Measurements from ENCODE around the gene GPR176.

The GPR176 gene

GRCh38 chr15:39919748-39920509 lies at the start of gene GPR176:
TSS of gene GPR176 (minus strand) at chr15:39920266. CDS start at chr15:39920026, 240 bp downstream.
- no peak for DNase-seq

- no peak for DNase-seq
Measured at GRCh38 chr15:39969002-39969394, 48.9 kb upstream of the GPR176 start.

- no peak for DNase-seq
Measured at GRCh38 chr15:39968273-39969001, 48.4 kb upstream of the GPR176 start.

- DNase-seq, result no peak
Measured at GRCh38 chr15:39966521-39966920, 46.5 kb upstream of the GPR176 start.

- no peak for DNase-seq
Measured at GRCh38 chr15:39963786-39964185, 43.7 kb upstream of the GPR176 start.

- DNase-seq, result no peak
Measured at GRCh38 chr15:39961051-39961450, 41.0 kb upstream of the GPR176 start.

GRCh38 chr15:39960411-39960810 lies 40.3 kb upstream of the GPR176 start:
- no peak for DNase-seq

- DNase-seq, result no peak
Measured at GRCh38 chr15:39959411-39959810, 39.3 kb upstream of the GPR176 start.

GRCh38 chr15:39957481-39957880 lies 37.4 kb upstream of the GPR176 start:
- DNase-seq, result no peak

GRCh38 chr15:39953521-39953920 lies 33.5 kb upstream of the GPR176 start:
- no peak for DNase-seq

GRCh38 chr15:39951561-39951960 lies 31.5 kb upstream of the GPR176 start:
- no peak for DNase-seq

GRCh38 chr15:39948817-39949216 lies 28.8 kb upstream of the GPR176 start:
- no peak for DNase-seq

GRCh38 chr15:39947401-39948197 lies 27.5 kb upstream of the GPR176 start:
- no peak for DNase-seq

GRCh38 chr15:39946862-39947261 lies 26.8 kb upstream of the GPR176 start:
- DNase-seq, result no peak

- no peak for DNase-seq
Measured at GRCh38 chr15:39944726-39945125, 24.7 kb upstream of the GPR176 start.

GRCh38 chr15:39942753-39943150 lies 22.7 kb upstream of the GPR176 start:
- no peak for DNase-seq

GRCh38 chr15:39942101-39942752 lies 22.2 kb upstream of the GPR176 start:
- DNase-seq, result no peak

- DNase-seq, result no peak
Measured at GRCh38 chr15:39939487-39940452, 19.7 kb upstream of the GPR176 start.

- no peak for DNase-seq
Measured at GRCh38 chr15:39937696-39938095, 17.6 kb upstream of the GPR176 start.

- no peak for DNase-seq
Measured at GRCh38 chr15:39936681-39937080, 16.6 kb upstream of the GPR176 start.

- DNase-seq, result no peak
Measured at GRCh38 chr15:39936187-39936586, 16.1 kb upstream of the GPR176 start.

- DNase-seq, result no peak
Measured at GRCh38 chr15:39935241-39935640, 15.2 kb upstream of the GPR176 start.
